Activated gamma-delta T cell (primary cell): Measurements from ENCODE around the gene PTBP2.

ENCODE experiments used
- DNase-seq: peaks from one replicate; lab custom pipeline; 2025; lab: John Stamatoyannopoulos, UW

The PTBP2 gene

DNA sequence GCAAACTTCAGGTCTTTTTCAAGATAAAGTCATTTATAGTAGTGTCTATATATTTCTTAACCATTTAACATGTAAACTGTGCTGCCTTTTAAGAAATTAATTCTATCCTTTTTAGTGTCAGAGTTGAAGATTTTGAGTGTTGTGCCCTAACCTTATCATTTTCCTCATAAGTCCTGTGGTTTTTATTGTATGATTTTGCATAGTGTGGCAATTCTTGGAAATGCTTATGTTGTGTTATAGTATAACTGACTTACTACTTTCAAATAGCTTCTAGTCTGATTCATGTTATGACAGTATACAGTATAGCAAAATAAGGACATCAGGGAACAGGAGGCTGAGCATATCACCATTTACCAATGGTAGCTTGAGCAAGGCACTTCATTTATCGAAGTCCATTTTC lies 99.1 kb downstream of the PTBP2 start:
- no peak for DNase-seq

DNA sequence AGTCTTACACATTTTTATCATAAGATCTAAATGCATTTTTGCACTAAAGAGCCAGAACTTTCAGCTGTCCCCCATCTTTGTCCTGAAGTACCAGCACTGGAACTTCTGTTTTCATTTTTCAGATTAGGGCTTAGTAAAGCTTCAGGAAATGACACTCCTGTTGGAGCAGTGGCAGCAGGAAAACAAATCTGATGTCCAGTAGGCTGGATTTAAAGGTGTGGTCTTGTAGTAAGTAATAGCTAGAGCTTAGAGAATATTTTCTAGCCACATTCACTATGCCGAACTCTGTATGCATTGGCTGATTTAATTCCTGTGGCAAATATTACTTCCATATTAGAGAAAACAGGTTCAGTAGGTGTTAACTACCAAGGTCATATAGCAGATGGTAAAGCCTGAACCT lies 103.6 kb downstream of the PTBP2 start:
- no peak for DNase-seq

- no peak for DNase-seq
Observed at GRCh38 chr1:96825950-96826576, 104.5 kb downstream of the PTBP2 start.

DNA sequence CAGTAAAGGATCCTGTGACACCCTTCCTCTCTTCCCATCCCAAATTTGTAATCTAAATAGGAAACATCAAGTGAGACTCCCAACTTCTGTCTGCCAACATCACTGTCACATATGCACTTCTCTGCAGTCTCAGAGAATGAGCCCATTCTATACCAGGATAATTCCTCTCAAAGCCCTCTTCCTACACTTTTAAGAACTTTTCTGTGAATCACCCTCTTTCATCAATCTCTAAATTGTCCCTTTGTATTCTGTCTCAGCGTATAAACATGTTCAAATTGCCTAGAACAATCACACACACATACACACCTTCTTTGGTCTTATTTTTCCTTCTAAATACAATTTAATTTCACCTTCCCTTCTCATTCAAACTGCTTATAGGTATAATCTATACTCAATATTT lies 111.8 kb downstream of the PTBP2 start:
- no peak for DNase-seq

- no peak for DNase-seq
Observed at GRCh38 chr1:96834986-96835385, 113.4 kb downstream of the PTBP2 start.

GRCh38 chr1:96837057-96837780 lies 115.6 kb downstream of the PTBP2 start:
- DNase-seq: no peak

DNA sequence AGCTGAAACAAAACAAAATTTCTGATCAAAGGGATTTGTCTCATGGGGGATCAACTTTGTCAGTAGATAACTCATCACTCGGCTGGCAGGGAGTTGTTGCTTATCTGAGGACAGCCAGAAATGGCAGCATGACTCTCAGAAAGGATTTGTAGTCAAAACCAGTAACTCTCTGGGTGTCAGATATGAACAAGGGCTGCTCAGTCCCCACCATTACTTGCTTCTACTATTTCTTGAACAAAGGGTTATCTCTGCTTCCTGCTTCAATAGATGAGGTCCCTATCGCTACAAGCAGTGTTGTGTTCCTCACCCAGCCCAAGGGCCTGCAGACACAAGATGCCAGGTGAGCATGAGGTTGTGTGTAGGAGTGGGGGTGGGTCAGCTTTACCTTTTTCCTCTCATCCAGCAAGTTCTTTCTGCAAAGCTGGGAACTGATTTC lies 116.2 kb downstream of the PTBP2 start:
- no peak for DNase-seq

- no peak for DNase-seq
Observed at GRCh38 chr1:96840396-96840795, 118.8 kb downstream of the PTBP2 start.

GRCh38 chr1:96842215-96842614 lies 120.6 kb downstream of the PTBP2 start:
- no peak for DNase-seq

DNA sequence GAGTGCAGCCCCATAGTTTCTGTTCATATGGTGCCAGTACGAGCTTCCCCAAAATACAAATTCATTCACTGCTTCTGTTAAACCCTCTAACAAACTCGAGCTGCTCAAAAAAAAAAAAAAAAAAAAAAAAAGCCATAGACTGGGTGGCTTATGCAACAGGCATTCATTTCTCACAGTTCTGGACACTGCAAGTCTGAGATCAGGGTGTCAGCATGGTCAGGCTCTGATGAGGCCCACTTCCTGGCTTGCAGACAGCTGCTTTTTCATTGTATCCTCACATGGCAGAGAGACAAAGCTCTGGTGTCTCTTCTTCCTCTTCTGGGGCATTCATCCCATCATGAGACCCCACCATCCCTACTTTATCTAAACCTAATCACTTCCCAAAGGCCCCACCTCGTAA lies 121.6 kb downstream of the PTBP2 start:
- DNase-seq: no peak

DNA sequence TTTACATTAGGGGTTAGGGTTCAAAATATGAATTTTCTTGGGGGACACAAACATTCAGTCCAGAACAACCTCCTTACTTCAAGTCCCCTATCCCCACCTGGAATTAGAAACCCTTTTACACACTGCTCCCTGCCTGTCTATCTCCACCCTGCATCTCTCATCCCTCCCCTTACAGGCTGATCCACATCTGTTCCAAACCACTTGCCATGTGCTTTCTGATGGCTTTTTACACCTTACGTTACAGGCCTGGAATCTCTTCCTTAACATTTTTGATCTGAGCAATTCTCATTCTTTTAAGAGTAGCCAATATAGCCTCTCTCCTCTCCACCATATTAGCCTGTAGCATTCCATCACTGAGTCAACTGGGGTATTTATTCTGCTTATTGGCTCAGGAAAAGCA lies 122.0 kb downstream of the PTBP2 start:
- no peak for DNase-seq

GRCh38 chr1:96845464-96845863 lies 123.9 kb downstream of the PTBP2 start:
- DNase-seq: no peak

DNA sequence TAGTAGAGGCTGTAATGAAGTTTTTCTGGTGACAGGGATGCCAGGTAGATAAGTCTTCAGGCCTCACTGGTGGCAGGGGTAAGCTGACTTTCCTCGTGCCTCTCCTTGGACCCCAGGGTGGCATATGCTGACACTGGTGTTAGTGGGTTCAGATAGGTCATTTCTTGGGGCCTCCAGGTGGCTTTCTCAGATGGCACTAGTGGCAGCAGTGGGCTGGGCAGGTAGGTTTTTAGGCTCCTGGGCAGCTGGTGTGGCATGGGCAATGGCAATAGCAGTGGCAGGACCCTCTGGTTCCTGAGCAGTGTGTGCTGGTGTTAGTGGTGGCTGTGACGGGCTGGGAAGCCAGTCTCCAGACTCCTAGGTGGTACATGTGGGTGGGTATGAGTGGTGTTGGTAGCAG lies 140.3 kb downstream of the PTBP2 start:
- no peak for DNase-seq

DNA sequence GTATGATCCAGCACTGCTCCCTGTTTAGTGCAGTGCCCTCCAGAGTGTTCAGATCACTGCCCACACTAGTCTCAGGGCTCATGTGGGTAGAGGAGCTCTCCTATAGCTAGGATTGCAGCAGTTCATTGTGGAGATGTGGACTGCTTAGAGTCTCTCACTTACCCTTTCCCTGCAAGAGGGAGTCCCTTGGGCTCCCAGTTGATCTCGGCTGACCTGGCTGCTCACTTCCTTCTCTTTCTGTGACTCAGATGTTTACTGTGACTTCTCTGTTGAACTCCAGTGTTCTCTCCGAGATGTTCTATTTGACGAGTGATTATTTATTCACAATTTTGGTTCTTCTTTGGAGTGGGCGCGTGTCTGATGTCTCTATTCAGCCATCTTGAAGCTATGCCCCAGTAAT lies 141.9 kb downstream of the PTBP2 start:
- no peak for DNase-seq
